Mesendoderm (in vitro differentiated cells): ENCODE measurements around the gene TTC39A.
"Not testable (repeated sequence)": the region's sequence is repeated elsewhere in the genome, so short reads cannot be mapped to it uniquely, and the experiment has no call there.

ENCODE experiments used
- DNase-seq: peaks from one replicate; pipeline ENCODE4 v3.0.0; 2013
- H2AK5ac ChIP-seq: 2 replicates; pipeline ENCODE4 v1.6.1; 2013; ENCODE audit warnings: low read length, inconsistent platforms
- H2BK120ac ChIP-seq: 2 replicates; pipeline ENCODE4 v1.6.1; 2013; ENCODE audit warnings: low read depth, mild to moderate bottlenecking, low read length, moderate library complexity, mixed read lengths
- H2BK15ac ChIP-seq: replicated peaks from 2 replicates; pipeline ENCODE4 v1.6.1; 2013; ENCODE audit warnings: low read depth, mild to moderate bottlenecking, moderate library complexity
- H2BK5ac ChIP-seq: 2 replicates; pipeline ENCODE4 v1.6.1; 2013; ENCODE audit warnings: low read length, inconsistent platforms
- H3K18ac ChIP-seq: 2 replicates; pipeline ENCODE4 v1.6.1; 2013; ENCODE audit warnings: mild to moderate bottlenecking, low read length, mixed read lengths
- H3K23ac ChIP-seq: one replicate; pipeline ENCODE4 v1.6.1; 2013; ENCODE audit warnings: low read length
- H3K27ac ChIP-seq: 2 replicates; pipeline ENCODE4 v1.5.1; 2013; ENCODE audit warnings: low read depth, mild to moderate bottlenecking, inconsistent platforms, low read length, moderate library complexity
- H3K27me3 ChIP-seq: 2 replicates; pipeline ENCODE4 v1.6.1; 2013; ENCODE audit warnings: low read length, control low read depth, mild to moderate bottlenecking, inconsistent platforms; ENCODE audit not compliant: insufficient read depth, poor library complexity
- H3K36me3 ChIP-seq: 2 replicates; pipeline ENCODE4 v1.6.1; 2013; ENCODE audit warnings: low read length, inconsistent platforms; ENCODE audit not compliant: control insufficient read depth, insufficient read depth
- H3K4ac ChIP-seq: one replicate; pipeline ENCODE4 v1.6.1; 2013; ENCODE audit warnings: low read depth, mild to moderate bottlenecking, low read length, moderate library complexity
- H3K4me1 ChIP-seq: 2 replicates; pipeline ENCODE4 v1.6.1; 2013; ENCODE audit warnings: low read depth, low read length, inconsistent platforms; ENCODE audit not compliant: control insufficient read depth
- H3K4me2 ChIP-seq: 2 replicates; pipeline ENCODE4 v1.6.1; 2013; ENCODE audit warnings: low read length
- H3K4me3 ChIP-seq: 2 replicates; pipeline ENCODE4 v1.5.1; 2013; ENCODE audit warnings: mild to moderate bottlenecking, low read length
- H3K56ac ChIP-seq: one replicate; pipeline ENCODE4 v1.6.1; 2013; ENCODE audit warnings: low read length
- H3K79me1 ChIP-seq: 2 replicates; pipeline ENCODE4 v1.6.1; 2013; ENCODE audit warnings: low read length, inconsistent platforms
- H3K79me2 ChIP-seq: 2 replicates; pipeline ENCODE4 v1.6.1; 2013; ENCODE audit warnings: mild to moderate bottlenecking, low read length; ENCODE audit not compliant: control insufficient read depth, insufficient read depth
- H3K9ac ChIP-seq: 2 replicates; pipeline ENCODE4 v1.6.1; 2013; ENCODE audit warnings: low read length, inconsistent platforms
- H4K5ac ChIP-seq: one replicate; pipeline ENCODE4 v1.6.1; 2013; ENCODE audit warnings: low read length
- H4K8ac ChIP-seq: one replicate; pipeline ENCODE4 v1.6.1; 2013; ENCODE audit warnings: low read depth, mild to moderate bottlenecking, control low read depth, low read length, moderate library complexity
- WGBS: extraction: QIAGEN DNeasy Blood & Tissue Kit; methylation state at CpG from one replicate; pipeline ENCODE4 v1.1.7; 2013; ENCODE audit warnings: low lambda C conversion rate, missing lambda C conversion rate; ENCODE audit not compliant: insufficient coverage; ENCODE audit errors: extremely low coverage; 5-methylcytosine and 5-hydroxymethylcytosine counted together

Gene TTC39A

GRCh38 chr1:51252366-51252765 lies 78.0 kb downstream of the TTC39A start:
- Histone ChIP-seq H3K4ac (no peak overlapping the region), H2BK15ac (no peak overlapping the region), H3K27me3 (no peaks in the 10 kb centered on the region), H2BK120ac (no peak overlapping the region), H4K5ac (no peak overlapping the region), H3K79me2 (peaks cover 37% of the 10 kb centered on the region), H3K79me1 (peaks cover 13% of the 10 kb centered on the region), H3K9ac (no peak overlapping the region), H3K18ac (no peak overlapping the region), H2AK5ac (no peak overlapping the region), H2BK5ac (no peak overlapping the region), H3K4me1 (no peaks in the 10 kb centered on the region), H4K8ac (no peak overlapping the region), H3K36me3 (no peaks in the 10 kb centered on the region), H3K23ac (no peak overlapping the region), H3K56ac (no peak overlapping the region), H3K4me3 (no peak overlapping the region), H3K4me2 (no peak overlapping the region), H3K27ac (no peak overlapping the region)
- no peak for DNase-seq
- WGBS: no CpG with 5 or more reads among the region's 6 CpGs

DNA sequence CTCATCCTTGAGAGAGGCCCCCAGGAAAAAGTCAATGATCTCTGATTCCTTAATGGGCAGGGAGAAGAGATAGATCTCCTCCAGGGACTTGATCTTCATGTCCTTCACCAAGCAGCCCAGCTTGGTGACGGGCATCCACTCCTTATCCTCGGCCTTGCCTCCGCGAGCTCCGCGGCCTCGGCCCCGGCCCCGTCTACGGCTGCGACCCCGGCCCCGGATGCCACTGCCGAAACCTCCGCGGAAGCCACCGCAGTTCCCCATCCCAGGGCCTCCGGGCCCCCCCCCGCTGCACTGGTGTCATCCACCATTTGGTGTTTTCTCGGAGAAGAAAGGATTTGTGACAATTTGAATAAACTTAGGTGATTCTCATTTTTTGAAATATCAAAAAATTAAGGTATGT lies 79.2 kb downstream of the TTC39A start:
- Histone ChIP-seq H3K79me1 (peaks cover 13% of the 10 kb centered on the region), H3K79me2 (peaks cover 38% of the 10 kb centered on the region)
- H3K4me2 ChIP-seq, H3K27ac ChIP-seq, H2AK5ac ChIP-seq, H2BK15ac ChIP-seq, H4K5ac ChIP-seq, H3K4me1 ChIP-seq, H3K18ac ChIP-seq, H3K27me3 ChIP-seq, H2BK5ac ChIP-seq, DNase-seq, H3K36me3 ChIP-seq, H3K23ac ChIP-seq, H3K56ac ChIP-seq, H3K9ac ChIP-seq, H3K4me3 ChIP-seq, H3K4ac ChIP-seq, H4K8ac ChIP-seq, H2BK120ac ChIP-seq: not testable (repeated sequence)
- no CpG with 5 or more reads among the region's 20 CpGs for WGBS

DNA sequence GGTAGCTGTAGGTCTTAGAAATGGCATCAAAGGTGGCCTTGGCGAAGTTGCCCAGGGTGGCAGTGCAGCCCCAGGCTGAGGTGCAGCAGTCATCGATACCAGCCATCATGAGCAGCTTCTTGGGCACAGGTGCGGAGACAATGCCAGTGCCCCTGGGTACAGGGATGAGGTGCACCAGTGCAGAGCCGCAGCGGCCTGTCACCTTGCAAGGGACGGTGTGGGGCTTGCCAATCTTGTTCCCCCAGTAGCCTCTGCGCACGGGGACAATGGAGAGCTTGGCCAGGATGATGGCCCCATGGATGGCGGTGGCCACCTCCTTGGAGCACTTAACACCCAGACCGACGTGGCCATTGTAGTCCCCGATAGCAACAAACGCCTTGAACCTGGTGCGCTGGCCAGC lies 79.6 kb downstream of the TTC39A start:
- H3K18ac ChIP-seq, H2BK120ac ChIP-seq, H4K5ac ChIP-seq, H3K36me3 ChIP-seq, H3K56ac ChIP-seq, H3K27me3 ChIP-seq, H2AK5ac ChIP-seq, H3K4me3 ChIP-seq, H3K4ac ChIP-seq, H3K23ac ChIP-seq, H4K8ac ChIP-seq, H3K4me2 ChIP-seq, H2BK15ac ChIP-seq, H2BK5ac ChIP-seq, DNase-seq, H3K9ac ChIP-seq, H3K27ac ChIP-seq, H3K4me1 ChIP-seq: not testable (repeated sequence)
- Histone ChIP-seq H3K79me1 (peaks cover 11% of the 10 kb centered on the region), H3K79me2 (peaks cover 38% of the 10 kb centered on the region)
- WGBS: no CpG with 5 or more reads among the region's 14 CpGs

GRCh38 chr1:51249445-51249844 lies 80.9 kb downstream of the TTC39A start:
- H3K36me3 ChIP-seq: no peaks in the 10 kb centered on the region
- no peaks in the 10 kb centered on the region for H3K27me3 ChIP-seq
- H3K79me1 ChIP-seq: peaks cover 11% of the 10 kb centered on the region
- no CpG with 5 or more reads among the region's 1 CpG for WGBS
- H3K23ac ChIP-seq: no peak overlapping the region
- no peak overlapping the region for H2BK120ac ChIP-seq
- no peak for DNase-seq
- H3K18ac ChIP-seq: no peak overlapping the region
- H3K9ac ChIP-seq: no peak overlapping the region
- no peak overlapping the region for H2AK5ac ChIP-seq
- H3K56ac ChIP-seq: no peak overlapping the region
- no peak overlapping the region for H3K4me2 ChIP-seq
- no peak overlapping the region for H4K8ac ChIP-seq
- no peak overlapping the region for H2BK15ac ChIP-seq
- H3K27ac ChIP-seq: no peak overlapping the region
- no peak overlapping the region for H3K4ac ChIP-seq
- no peaks in the 10 kb centered on the region for H3K4me1 ChIP-seq
- peaks cover 37% of the 10 kb centered on the region for H3K79me2 ChIP-seq
- no peak overlapping the region for H2BK5ac ChIP-seq
- no peak overlapping the region for H3K4me3 ChIP-seq
- no peak overlapping the region for H4K5ac ChIP-seq

GRCh38 chr1:51247499-51247898 lies 82.9 kb downstream of the TTC39A start:
- no peak overlapping the region for H3K18ac ChIP-seq
- H3K79me1 ChIP-seq: peaks cover 10% of the 10 kb centered on the region
- no peaks in the 10 kb centered on the region for H3K36me3 ChIP-seq
- H3K4me2 ChIP-seq: no peak overlapping the region
- no peak overlapping the region for H3K23ac ChIP-seq
- no peak overlapping the region for H2BK5ac ChIP-seq
- no peak for DNase-seq
- no CpG with 5 or more reads among the region's 1 CpG for WGBS
- H2BK15ac ChIP-seq: no peak overlapping the region
- no peak overlapping the region for H3K27ac ChIP-seq
- no peak overlapping the region for H2BK120ac ChIP-seq
- H3K9ac ChIP-seq: no peak overlapping the region
- H4K5ac ChIP-seq: no peak overlapping the region
- no peaks in the 10 kb centered on the region for H3K4me1 ChIP-seq
- peaks cover 37% of the 10 kb centered on the region for H3K79me2 ChIP-seq
- no peak overlapping the region for H2AK5ac ChIP-seq
- no peak overlapping the region for H3K4ac ChIP-seq
- H4K8ac ChIP-seq: no peak overlapping the region
- H3K4me3 ChIP-seq: no peak overlapping the region
- no peak overlapping the region for H3K56ac ChIP-seq
- no peaks in the 10 kb centered on the region for H3K27me3 ChIP-seq

GRCh38 chr1:51247022-51247421 lies 83.3 kb downstream of the TTC39A start:
- H4K8ac ChIP-seq: no peak overlapping the region
- DNase-seq: no peak
- H3K56ac ChIP-seq: no peak overlapping the region
- H3K9ac ChIP-seq: no peak overlapping the region
- no peak overlapping the region for H2AK5ac ChIP-seq
- no peaks in the 10 kb centered on the region for H3K36me3 ChIP-seq
- no peak overlapping the region for H3K4ac ChIP-seq
- peaks cover 34% of the 10 kb centered on the region for H3K79me2 ChIP-seq
- H4K5ac ChIP-seq: no peak overlapping the region
- H3K27ac ChIP-seq: no peak overlapping the region
- H3K23ac ChIP-seq: no peak overlapping the region
- no peaks in the 10 kb centered on the region for H3K4me1 ChIP-seq
- no peak overlapping the region for H3K4me2 ChIP-seq
- no CpG with 5 or more reads among the region's 2 CpGs for WGBS
- H2BK15ac ChIP-seq: no peak overlapping the region
- H2BK5ac ChIP-seq: no peak overlapping the region
- H2BK120ac ChIP-seq: no peak overlapping the region
- H3K79me1 ChIP-seq: peaks cover 8% of the 10 kb centered on the region
- no peak overlapping the region for H3K18ac ChIP-seq
- H3K27me3 ChIP-seq: no peaks in the 10 kb centered on the region
- H3K4me3 ChIP-seq: no peak overlapping the region
